ENCODE results near the gene POGZ.
"Not testable (repeated sequence)": the region's sequence is repeated elsewhere in the genome, so short reads cannot be mapped to it uniquely, and the experiment has no call there.

POGZ gene

GRCh38 chr1:151475175-151475574 is 15.9 kb upstream of the POGZ start:
- no peak for DNase-seq

- DNase-seq: no peak
Observed at GRCh38 chr1:151474745-151475144, 15.5 kb upstream of the POGZ start.

- DNase-seq: no peak
Observed at GRCh38 chr1:151472856-151473731, 13.8 kb upstream of the POGZ start.

DNA sequence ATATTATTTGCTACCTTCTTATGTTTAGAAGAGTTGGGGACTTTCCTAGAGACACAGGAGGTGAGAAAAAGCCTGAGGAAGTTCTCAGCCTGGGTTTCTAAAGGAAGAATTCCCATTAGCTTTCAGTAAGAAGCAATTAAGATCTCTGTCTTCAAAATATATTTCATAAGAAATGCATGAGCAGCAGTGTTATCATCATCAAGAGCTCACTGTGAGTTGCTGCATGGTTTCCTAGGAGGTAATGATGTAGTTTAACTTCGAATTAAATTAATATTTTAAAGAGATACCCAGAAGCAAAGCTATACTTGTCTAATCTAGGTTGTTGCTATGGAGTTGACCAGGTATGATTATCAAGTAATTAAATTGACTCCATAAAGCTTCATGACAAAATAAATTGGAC is 5.7 kb upstream of the POGZ start:
- no peak for DNase-seq

DNA sequence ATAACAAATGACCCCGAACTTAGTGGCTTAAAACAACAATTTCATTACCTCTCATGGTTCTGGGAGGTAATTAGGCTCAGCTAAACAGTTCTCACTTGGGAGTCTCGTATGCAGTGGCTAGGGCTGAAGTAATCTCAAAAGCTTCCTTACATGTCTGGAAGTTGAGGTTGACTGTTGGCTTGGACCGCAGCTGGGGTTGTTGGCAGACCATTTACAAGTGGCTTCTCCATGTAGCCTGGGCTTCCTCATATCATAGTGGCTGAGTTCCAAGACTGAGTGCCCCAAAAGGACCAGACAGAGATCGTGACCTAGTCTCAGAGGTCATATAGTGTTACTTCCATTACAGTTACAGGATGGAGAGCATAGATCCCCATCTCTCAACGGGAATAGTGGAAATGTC is 2.4 kb upstream of the POGZ start:
- DNase-seq: no peak

DNA sequence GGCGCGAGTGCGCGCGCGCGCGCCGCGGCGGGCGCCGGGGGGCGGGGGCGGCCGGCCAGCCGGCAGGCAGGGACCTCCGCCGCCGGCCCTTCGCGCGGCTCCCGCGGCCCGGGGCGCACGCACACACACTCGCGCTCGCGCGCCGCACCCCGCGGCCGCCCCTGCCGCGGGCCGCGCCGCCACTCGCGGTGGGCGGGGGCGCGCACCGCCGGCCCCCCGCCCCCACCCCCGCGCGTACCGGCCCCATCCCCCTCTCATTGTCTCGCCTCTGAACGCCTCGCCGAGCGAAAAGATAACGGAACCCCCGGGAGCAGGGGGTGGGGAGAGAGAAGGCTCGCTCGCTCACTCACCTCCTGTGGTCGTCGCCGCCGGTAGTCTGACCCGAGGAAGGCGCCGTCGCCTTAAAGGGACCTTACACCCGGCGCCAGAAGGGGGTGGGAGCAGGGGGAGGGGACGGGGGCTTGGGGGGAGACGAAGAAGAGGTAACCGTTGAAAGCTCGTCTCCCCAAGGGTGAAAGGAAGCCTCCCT is 428 bp downstream of the POGZ start:
- peak; percentile 64 for DNase-seq

DNA sequence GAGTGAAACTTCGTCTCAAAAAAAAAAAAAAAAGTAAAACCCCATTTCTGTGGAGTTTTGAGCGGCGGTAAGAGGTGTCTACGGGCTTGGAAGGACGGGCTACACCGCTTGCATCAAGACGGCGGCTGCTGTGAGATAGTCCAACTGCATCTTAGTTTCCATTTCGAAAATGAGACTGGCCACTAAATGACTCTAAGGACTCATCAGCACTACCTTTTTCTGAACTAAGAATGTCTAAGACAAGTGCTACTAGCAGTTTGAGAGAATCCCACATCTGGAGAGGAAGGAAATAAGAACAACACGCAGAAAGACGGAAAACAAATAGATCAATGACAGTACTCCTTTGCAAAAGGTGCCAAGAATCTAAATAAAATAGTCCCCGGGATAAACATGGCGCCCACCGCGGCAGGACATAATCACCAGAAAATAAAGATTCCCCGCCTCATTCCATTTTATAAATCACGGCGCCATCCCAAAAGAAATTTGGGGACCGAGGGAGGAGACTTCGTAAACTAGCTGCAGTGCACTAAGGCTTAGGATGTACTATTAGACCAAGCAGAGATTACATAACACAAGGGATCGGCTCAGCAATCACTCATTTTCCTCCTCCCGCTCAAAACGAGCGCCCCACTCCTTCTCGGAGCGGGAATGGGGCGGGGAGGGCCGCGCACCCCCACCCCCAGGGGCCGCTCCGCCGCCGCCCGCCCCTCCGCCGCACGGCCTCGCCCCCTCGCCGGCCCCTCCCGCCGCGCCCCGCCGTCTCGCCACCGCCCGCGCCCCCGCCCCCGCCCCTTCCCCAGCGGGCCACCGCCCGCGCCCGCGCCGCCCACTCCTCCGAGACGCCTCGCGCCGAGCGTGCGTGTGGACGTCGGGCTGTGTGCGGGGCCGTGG is 1.1 kb downstream of the POGZ start:
- peak; percentile 54 for DNase-seq

GRCh38 chr1:151455966-151456365 is 3.3 kb downstream of the POGZ start:
- no peak for DNase-seq

DNA sequence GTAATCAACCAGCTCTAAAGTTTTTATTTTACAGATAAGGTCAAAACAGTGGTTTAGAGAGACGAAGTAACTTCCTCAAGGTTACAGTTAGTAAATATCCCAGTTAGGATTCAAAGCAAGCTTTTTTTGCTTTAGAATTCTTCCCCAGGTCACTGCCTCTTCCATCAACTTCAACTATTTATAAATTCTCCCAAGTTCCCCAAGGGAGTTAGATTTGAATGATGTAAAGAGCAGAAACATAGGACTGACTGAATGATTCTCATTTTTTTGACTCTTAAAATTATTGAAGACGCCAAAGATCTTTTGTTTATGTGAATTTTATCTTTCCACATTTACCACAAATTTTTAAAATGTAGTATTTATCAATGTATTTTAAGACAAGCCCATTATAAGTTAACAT is 4.1 kb downstream of the POGZ start:
- no peak for DNase-seq

GRCh38 chr1:151447696-151448095 is 11.6 kb downstream of the POGZ start:
- DNase-seq: no peak

DNA sequence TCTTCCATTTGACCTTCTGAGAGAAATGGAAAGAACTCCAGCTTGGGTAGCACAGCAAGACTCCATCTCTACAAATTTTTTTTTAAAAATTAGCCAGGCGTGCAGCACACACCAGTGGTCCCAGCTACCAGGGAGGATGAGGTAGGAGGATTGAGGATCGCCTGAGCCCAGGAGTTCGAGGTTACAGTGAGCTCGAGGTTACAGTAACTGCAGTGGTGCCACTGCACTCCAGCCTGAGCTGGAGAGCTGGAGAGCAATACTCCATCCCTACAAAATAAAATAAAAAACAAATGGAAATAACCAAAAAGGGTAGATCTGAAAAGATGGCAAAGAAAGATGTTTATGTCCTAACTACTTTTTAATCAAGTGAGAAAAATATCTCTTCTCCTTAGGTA is 14.5 kb downstream of the POGZ start:
- DNase-seq: no peak

DNA sequence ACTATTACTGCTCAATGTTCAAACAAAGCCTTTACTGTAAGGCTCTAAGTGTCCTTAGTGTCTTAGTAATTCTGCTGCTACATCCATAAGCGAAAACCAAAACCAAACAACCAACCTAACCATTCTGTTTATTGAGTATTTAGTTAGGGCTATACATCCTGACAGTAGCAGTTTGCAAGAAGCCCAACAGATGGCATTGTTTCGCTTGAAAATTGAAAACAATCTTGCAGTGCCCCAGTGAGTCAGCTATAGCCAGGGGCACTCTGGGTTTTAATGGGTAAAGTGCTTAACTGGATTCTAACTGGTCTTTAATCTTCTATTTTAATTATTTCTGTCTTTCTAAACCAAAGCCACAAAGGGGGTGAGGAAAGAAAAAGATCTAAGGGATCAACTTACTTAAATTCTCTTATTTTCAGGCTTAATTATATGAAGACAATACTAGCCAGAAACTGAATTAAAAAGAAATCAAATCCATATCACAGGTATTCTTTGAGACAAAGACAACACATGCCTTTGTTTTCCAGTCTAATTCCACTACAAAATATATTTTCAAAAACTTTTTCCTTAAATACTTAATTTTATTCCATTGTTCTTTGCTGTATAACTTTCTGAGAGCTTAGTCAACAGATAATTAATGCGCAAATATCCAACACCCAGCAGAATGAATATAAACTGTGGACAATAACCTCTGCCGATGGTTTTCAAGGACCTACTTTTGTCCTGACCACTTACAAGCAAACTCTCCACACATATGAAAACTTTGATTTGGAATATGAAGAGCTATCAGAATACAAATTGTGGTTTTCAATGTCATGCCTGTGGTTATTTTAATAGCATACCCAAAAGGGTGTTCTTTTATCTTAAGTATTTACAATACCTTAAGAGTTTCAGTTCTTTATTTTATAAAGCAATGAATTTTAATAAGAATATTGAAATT is 15.2 kb downstream of the POGZ start:
- no peak for DNase-seq

GRCh38 chr1:151437396-151437795 is 21.9 kb downstream of the POGZ start:
- DNase-seq: not testable (repeated sequence)

DNA sequence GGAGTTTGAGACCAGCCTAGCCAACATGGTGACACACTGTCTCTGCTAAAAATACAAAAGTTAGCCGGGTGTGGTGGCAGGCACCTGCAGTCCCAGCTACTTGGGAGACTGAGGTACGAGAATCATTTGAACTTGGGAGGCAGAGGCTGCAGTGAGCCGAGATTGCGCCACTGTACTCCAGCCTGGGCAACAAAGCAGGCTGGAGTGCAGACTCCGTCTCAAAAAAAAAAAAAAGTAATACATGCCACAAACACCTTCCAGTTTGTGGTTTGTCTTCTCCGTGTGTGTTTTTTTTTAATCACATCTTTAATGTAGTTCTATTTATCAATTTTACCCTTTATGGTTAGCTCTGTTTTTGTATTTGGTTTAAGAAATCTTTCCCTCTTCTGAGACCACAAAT is 22.3 kb downstream of the POGZ start:
- DNase-seq: no peak

DNA sequence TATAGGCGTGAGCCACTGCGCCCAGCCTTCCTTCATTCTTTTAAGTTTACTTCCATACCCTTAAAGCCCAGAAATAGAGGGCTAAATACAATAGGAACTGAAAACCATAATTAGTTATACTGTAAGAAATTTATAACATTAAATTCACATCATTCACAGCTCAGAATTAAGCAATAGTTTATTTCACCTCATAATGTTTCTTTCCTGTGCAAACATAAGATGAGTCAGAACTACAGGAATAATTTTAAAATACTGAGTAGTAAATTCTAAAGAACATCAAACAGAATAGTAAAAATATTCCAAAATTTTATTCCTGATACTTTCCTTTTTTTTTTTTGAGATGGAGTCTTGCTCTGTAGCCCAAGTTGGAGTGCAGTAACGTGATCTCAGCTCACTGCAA is 24.1 kb downstream of the POGZ start:
- no peak for DNase-seq

GRCh38 chr1:151433827-151434226 is 25.5 kb downstream of the POGZ start:
- DNase-seq: not testable (repeated sequence)

GRCh38 chr1:151428068-151428467 is 31.2 kb downstream of the POGZ start:
- no peak for DNase-seq

DNA sequence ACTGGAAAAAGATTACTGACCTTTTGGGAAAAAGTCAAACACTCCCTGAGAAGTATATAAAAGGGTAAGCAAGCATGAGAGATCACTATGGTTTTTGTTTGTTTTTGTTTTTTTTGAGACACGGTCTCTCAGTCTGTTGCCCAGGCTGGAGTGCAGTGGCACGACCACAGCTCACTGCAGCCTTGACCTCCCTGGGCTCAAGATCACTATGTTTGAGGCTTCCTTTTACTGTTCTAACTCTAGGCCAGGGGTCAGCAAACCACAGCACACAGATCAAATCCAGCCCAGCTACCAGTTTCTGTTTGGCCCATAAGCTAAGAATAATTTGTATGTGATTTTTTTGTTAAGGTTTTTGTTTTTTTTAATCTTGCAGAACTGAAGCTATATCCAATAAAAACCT is 34.2 kb downstream of the POGZ start:
- DNase-seq: no peak

DNA sequence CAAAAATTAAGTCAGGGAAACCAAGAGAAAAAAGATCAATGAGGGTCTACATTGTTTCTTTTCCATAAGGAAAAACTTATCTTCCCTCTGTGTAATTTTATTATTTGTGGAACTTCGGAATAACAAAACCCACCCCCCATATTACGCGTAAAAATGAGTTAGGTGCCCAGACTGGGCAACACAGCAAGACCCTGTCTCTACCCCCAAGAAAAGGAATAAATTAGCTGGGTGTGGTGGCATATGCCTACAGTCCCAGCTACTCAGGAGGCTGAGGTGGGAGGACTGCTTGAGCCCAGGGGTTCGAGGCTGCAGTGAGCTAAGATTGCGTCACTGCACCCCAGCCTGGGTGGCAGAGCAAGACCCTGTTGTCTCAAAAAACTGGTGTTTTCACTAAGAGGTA is 39.5 kb downstream of the POGZ start:
- DNase-seq: no peak

- no peak for DNase-seq
Observed at GRCh38 chr1:151418081-151418480, 41.2 kb downstream of the POGZ start.

- no peak for DNase-seq
Observed at GRCh38 chr1:151416231-151416630, 43.1 kb downstream of the POGZ start.

DNA sequence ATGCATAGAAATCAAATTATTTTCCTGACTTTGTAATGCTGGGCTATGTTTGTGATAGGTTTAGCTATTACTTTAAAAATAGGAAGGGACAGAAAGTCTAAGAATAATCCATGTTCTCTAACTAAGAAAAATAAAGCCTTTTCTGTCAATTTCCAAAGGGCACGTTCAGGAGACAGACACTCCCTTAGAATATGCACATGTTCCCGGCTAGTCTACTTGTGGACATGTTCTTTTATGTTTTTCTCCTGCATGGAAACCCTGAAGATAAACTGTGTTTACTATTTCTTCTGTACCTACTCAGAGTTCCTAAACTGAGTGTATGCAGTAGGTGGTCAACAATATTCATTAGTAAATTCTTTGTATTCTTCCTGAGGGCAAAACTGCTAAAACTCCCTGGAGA is 47.4 kb downstream of the POGZ start:
- DNase-seq: no peak

DNA sequence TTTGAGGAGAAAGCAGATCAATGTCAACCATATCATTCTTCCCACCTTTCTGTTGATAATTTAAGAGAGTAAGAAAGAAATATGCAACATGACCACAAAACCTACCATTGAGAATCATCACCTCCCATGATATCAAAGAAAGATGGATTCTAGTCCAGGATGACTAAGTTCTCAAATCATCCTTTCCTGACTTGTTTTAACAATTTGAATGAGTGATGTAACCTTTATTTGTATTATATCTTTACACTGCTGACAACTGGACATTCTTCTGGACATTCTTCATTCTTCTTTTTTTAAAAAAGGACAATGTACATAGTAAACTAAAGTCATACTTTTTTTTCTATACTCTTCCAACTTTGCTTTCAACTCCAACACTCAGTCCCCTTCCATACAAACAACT is 50.4 kb downstream of the POGZ start:
- no peak for DNase-seq

Data from GOT3 (cell line).